ENCODE measurements around the gene TMEM163. TPM values are rescaled to one million over a fixed set of nuclear protein-coding genes. Genes with fewer than 3 reads are reported as not detected.
A peak's percentile ranks its signal among the peaks of the same experiment; 100 is the strongest.

TMEM163 gene
- polyA plus RNA-seq, 3 donors, result 0.01 TPM; not detected in 2

DNA sequence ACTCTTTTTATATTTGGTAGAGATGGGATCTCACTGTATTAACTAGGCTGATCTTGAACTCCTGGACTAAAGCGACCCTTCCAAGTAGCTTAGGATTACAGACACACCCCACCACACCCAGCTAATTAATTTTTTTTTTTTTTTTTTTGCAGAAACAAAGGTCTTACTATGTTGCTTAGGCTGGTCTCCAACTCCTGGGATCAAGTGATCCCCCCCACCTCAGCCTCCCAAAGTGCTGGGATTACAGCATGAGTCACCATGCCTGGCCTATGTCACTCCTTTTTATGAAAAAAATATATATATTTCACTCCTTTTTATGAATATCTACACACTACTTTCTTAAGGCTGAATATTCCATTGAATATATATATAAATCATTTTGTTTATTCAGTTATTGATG is 302.2 kb downstream of the TMEM163 start:
- Histone ChIP-seq H3K4me3 (replicated peaks in 1 of 3; ENCODE audit: low read depth in 2 of 3, low read length in 3 of 3) (no peak overlapping the region), H3K27me3 (ENCODE audit: control insufficient read depth in 2 of 2, insufficient read depth in 2 of 2, low read length in 2 of 2) (no peaks in the 10 kb centered on the region), H3K36me3 (replicated peaks in 1 of 2; ENCODE audit: control insufficient read depth in 1 of 2, insufficient read depth in 2 of 2, low read length in 2 of 2) (peaks cover 5 to 34% of the 10 kb centered on the region in 2 donors), H2AFZ (ENCODE audit: insufficient read depth, low read depth, low read length, poor library complexity, severe bottlenecking) (no peak overlapping the region), H3K9ac (ENCODE audit: insufficient read depth, low read length, poor library complexity, severe bottlenecking) (no peak overlapping the region), H3K9me3 (replicated peaks in 1 of 2; ENCODE audit: control insufficient read depth in 1 of 2, insufficient read depth in 1 of 2, low read length in 2 of 2) (no peaks in the 10 kb centered on the region), H3K27ac (ENCODE audit: low read depth in 1 of 2, low read length in 2 of 2) (no peak overlapping the region), H3K79me2 (ENCODE audit: insufficient read depth, low read length) (no peaks in the 10 kb centered on the region), H4K20me1 (ENCODE audit: insufficient read depth, low read length) (no peaks in the 10 kb centered on the region), H3K4me1 (ENCODE audit: control insufficient read depth in 1 of 2, insufficient read depth in 2 of 2, low read length in 2 of 2) (no peaks in the 10 kb centered on the region), H3K4me2 (replicated peaks; ENCODE audit: extremely low read depth, low read length, poor library complexity, severe bottlenecking) (no peak overlapping the region)
- no peak overlapping the region for H3K4me3 Mint-ChIP-seq
- H3K36me3 Mint-ChIP-seq, result peaks cover 43% of the 10 kb centered on the region in 2 donors
- H3K27me3 Mint-ChIP-seq (ENCODE audit: low read depth in 3 of 3), result no peaks in the 10 kb centered on the region
- WGBS (ENCODE audit: insufficient coverage), result no CpG with 5 or more reads among the region's 1 CpG
- H3K27ac Mint-ChIP-seq, result no peak overlapping the region
- intact Hi-C loops (cut with micrococcal nuclease), result no loop called here
- H3K4me1 Mint-ChIP-seq, result peaks cover 5% of the 10 kb centered on the region
- TF ChIP-seq, protein P1, sequence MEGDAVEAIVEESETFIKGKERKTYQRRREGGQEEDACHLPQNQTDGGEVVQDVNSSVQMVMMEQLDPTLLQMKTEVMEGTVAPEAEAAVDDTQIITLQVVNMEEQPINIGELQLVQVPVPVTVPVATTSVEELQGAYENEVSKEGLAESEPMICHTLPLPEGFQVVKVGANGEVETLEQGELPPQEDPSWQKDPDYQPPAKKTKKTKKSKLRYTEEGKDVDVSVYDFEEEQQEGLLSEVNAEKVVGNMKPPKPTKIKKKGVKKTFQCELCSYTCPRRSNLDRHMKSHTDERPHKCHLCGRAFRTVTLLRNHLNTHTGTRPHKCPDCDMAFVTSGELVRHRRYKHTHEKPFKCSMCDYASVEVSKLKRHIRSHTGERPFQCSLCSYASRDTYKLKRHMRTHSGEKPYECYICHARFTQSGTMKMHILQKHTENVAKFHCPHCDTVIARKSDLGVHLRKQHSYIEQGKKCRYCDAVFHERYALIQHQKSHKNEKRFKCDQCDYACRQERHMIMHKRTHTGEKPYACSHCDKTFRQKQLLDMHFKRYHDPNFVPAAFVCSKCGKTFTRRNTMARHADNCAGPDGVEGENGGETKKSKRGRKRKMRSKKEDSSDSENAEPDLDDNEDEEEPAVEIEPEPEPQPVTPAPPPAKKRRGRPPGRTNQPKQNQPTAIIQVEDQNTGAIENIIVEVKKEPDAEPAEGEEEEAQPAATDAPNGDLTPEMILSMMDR (IDR thresholded peaks at IDR 0.05), result no peak
- no peaks in the 10 kb centered on the region for H3K9me3 Mint-ChIP-seq
- no peak for DNase-seq

- no peak overlapping the region for H3K9ac ChIP-seq (ENCODE audit: insufficient read depth, low read length, poor library complexity, severe bottlenecking)
- H3K9me3 ChIP-seq (replicated peaks in 1 of 2; ENCODE audit: control insufficient read depth in 1 of 2, insufficient read depth in 1 of 2, low read length in 2 of 2), result no peaks in the 10 kb centered on the region
- Mint-ChIP-seq H3K36me3 (peaks cover 42 to 46% of the 10 kb centered on the region in 2 donors), H3K27ac (peak overlapping the region in 1 of 7 donors; percentile 2), H3K27me3 (ENCODE audit: low read depth in 3 of 3) (no peaks in the 10 kb centered on the region), H3K4me3 (no peak overlapping the region), H3K9me3 (no peaks in the 10 kb centered on the region), H3K4me1 (peaks cover 10% of the 10 kb centered on the region)
- H4K20me1 ChIP-seq (ENCODE audit: insufficient read depth, low read length), result no peaks in the 10 kb centered on the region
- TF ChIP-seq, protein P1 (IDR thresholded peaks at IDR 0.05), result no peak
- intact Hi-C loops (cut with micrococcal nuclease), result no loop called here
- H3K36me3 ChIP-seq (replicated peaks in 1 of 2; ENCODE audit: control insufficient read depth in 1 of 2, insufficient read depth in 2 of 2, low read length in 2 of 2), result peaks cover 5 to 34% of the 10 kb centered on the region in 2 donors
- H3K4me2 ChIP-seq (replicated peaks; ENCODE audit: extremely low read depth, low read length, poor library complexity, severe bottlenecking), result no peak overlapping the region
- H3K4me3 ChIP-seq (replicated peaks in 1 of 3; ENCODE audit: low read depth in 2 of 3, low read length in 3 of 3), result no peak overlapping the region
- no peak overlapping the region for H3K27ac ChIP-seq (ENCODE audit: low read depth in 1 of 2, low read length in 2 of 2)
- no peak for DNase-seq
- H3K79me2 ChIP-seq (ENCODE audit: insufficient read depth, low read length), result no peaks in the 10 kb centered on the region
- H3K4me1 ChIP-seq (ENCODE audit: control insufficient read depth in 1 of 2, insufficient read depth in 2 of 2, low read length in 2 of 2), result no peaks in the 10 kb centered on the region
- H3K27me3 ChIP-seq (ENCODE audit: control insufficient read depth in 2 of 2, insufficient read depth in 2 of 2, low read length in 2 of 2), result no peaks in the 10 kb centered on the region
- H2AFZ ChIP-seq (ENCODE audit: insufficient read depth, low read depth, low read length, poor library complexity, severe bottlenecking), result no peak overlapping the region
- no CpG with 5 or more reads among the region's 2 CpGs for WGBS (ENCODE audit: insufficient coverage)
Observed at GRCh38 chr2:134416018-134416417, 302.8 kb downstream of the TMEM163 start.
